Fibroblast of skin of abdomen (primary cell): ENCODE measurements around the gene TRAF3IP3.

Experiments
- DNase-seq: peaks from one replicate; pipeline ENCODE4 v3.0.0-alpha.2; 2013

Gene TRAF3IP3

DNA sequence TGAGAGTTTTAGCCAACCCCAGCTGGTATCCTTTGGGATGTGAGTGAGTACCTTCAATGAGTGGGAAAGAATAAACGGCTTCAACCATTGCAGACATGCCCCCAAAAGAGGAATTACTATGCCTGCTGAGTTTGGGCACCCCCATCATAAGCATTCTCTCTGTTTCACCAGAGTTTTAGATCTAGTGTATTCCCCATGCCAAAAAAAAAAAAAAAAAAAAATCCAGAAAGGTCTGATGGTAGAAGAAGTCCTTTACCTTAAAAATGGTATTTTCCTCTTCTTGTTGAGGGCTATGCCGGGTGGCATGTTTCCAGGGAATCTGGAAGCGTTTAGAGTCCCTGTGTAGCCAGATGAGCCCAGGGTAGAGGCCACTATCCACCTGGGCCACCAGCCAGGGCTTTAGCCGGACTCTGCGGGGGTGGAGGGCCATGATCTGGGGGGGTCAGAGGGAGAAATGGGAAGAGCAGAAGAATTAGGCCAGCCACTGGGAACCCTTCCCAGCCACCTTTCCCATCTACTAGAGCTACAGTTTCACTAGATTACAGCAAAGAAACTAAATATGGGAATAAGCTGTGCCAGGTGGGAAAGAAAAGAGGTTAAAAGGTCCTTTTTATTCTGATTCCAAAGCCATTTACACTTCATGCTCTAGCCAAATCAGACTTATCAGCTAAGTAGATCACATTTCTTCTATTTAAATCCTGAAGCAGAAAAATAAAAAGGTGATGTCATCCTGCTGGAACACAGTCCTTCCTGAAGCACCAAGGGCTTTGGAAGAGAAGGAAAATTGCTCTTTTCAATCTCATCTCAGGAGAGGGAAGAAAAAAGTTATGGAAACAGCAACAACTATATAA is 45.4 kb downstream of the TRAF3IP3 start:
- DNase-seq, result no peak

DNA sequence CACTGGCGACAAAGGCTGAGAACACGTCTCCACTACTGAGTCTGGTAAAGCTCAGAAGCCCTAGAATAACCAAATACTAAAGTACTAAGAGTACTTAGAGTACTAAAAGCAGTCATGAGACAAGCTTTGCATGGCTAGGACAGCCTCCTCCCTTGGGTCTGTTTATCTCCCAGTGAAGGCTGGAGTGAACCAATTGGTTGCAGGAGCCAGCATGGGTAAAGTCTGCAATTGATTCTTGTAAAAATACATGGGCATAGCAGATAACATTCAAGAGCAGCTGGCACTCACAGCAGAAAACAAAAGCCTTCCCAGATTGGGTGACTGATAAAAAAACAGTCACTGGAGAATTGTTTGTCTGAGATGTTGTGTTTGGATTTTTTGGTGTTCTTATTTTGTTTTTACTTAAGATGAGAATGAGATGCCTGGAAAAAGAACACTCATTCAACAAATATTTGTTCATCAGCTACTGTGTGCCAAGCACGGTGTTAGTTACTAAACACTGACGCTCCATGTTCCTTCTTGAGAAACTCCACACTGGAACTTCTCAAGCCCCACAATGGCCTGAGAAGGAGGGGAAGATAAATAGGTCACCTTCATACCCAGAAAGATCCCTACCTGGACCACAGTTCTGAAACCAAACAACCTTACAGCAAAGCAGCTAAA is 46.4 kb downstream of the TRAF3IP3 start:
- no peak for DNase-seq

DNA sequence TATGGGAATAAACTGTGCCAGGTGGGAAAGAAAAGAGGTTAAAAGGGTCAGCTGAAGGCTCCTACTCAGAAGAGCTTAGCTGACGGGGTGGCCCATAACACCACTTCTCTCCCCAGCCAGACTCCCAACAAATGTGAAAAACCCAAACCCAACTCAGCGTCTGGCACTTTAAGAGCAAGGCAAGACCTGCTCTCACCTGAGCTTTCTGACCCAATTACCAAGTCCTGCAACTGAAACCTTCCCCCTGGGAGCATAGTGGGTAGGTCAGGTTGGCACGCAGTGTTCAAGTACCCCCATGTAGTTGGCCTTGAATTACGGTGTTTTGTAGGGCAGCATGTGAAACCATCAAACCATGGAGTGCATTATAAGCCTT is 46.9 kb downstream of the TRAF3IP3 start:
- no peak for DNase-seq

DNA sequence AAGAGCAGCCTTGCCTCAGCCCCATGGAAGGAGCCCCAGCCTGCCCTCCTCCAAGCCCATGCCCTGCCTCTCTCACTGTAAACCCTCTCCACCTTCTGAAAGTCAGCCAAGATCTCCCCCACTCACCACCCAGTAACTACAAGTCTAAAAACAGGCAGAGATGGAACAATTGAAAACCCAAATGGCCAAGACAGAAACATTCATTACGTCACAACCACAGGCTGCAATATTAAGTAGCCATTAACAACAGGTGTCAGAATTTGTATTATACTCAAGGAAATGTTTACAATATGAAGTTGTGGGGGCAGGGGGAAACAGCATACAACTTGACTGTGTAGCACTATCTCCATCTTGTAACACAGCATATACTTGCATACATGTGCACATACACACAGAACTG is 47.7 kb downstream of the TRAF3IP3 start:
- no peak for DNase-seq

DNA sequence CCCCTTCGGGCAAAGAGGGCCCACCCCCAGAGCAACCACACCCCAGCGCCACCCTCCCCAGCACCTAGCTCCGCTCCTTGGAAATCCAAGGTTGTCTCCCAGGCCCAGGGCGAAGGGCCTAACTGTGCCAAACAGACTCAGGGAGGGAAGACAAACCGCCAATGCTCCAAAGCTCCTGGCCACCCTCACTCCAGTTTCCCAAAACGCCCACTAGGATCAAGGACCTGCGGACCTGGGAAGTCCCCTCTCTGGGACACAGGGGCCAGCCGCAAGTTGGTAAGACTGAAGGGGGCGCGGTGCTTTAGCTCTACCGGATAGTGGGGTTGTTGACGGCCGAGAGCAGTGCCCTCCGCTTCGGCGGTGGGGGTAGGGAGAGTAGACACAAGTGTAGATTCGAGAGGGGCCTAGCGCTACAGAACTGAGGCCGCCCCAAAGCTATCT is 49.5 kb downstream of the TRAF3IP3 start:
- DNase-seq, result no peak

DNA sequence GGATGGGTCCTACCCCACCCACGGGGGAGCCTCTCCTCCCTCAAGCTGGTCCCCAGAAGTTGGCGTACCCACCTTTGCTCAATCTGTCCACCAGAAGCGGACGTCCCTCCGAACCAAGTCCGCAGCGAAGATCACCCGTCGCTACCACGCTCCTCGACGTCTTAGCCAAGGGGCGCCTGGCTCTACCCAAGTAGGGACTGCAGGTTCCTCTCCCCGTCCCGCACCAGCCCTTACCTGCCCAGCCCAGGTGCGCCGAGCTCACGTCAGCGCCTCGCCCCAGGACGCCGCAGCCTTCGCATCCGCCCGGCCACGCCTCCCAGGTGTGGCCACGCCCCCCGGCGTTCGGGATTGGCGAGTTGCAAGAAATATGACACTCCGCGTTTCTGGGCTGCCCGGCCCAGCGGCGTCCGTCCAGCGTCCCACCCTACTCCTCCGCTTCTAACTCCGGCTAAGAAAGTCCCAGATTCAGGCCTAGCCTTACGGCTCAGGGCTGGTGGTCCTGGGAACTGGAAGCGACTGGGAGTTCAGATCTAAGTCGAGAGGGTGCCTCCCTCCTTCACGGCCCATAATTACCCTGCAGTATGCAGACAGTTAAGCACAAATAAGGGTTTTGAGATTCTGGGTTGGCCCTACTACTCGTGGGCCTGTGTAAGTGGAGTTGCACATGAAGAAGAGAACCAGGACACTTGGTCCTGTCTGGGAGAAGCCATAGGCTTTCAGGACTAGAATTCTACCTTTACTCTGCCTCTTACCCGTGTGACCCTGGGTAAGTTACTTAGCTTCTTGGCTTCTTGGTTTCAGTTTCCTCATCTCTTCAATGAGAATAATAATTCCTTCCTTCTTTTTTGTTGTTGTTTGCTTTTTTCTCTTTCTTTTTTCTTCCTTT is 50.3 kb downstream of the TRAF3IP3 start, which contains the start of gene IRF6:
Gene IRF6, minus strand, starts transcription at position 268 of the 886 bp plus-strand sequence. CDS start 4,729 bp downstream, outside the sequence.
- DNase-seq, result peak; percentile 68

DNA sequence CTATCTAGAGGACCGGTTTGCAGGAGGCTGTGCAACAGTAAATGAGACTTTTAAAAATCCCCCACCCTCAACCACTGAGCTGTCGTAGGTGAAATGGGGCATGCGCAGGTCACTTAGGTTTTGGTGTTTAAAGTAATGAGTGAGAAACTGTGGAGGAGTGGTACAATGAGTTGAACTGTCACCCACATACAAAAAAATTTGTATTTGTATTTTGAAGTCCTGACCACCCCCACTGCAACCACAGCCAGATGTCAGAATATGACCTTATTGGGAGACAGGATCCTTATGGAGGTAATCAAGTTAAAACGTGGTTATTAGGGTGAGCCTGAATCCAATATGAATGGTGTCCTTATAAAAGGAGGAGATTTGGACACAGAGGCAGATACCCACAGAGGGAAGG is 51.7 kb downstream of the TRAF3IP3 start:
- DNase-seq, result no peak

DNA sequence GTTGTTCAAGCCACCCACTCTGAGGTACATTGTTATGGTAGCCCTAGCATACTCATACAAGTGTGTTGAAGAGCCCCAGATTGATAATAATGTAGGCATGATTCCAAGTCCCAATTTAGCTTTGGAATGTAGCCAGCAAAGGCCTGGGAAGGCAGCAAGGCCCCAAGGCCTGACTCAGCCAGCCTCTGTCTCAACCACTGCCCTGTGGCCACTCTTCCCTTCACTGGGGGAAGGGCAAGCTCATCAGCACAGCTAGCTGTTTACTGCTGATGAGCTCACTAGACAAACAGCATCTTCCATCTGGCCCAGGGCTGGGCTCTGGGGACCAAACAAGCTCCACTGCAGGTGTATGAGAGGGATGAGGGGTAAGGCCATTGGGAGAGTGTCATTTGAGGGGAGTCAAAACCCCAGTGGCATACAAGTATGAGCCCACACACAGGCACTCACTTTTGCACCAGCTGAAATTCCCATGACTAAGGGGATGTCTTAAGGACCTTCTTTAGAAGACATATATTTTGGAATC is 52.3 kb downstream of the TRAF3IP3 start:
- DNase-seq, result peak; percentile 90

DNA sequence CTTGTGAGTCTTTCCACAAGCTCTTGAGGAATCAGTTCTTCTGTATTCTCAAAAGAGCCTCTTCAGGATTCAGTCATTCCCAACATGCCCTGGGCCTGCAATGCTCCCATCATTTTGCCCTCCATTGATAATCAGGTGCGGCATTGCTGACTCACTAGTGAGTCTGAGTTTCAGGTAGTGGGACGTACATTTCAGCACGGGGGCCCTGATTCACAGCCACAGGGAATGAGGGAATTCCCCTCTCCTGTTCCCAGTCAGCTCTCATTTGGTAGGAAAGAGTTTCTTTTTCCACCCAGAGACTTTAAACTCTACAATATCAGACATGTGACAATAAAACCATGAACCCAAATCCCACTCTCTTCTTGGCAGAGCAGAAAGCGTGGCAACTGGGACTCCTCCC is 53.8 kb downstream of the TRAF3IP3 start:
- DNase-seq, result no peak

DNA sequence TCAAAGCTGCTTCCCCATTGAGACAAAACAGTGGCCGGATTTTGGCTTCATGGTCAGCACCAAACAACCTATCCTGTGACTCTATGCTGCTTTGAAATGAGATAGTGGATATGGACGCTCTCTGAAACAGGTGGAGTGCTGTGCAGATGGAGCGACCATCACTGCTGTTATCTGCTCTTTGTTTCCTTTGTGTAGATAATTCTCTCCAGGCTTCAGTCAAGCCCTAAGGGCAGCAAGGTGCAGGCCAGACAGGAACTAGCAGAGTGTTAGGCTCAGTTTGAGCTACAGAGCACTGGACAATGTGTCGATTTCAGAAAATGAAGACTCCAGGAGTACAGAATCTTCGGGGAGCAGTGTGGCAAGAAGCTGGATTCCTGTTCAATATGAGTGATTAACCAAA is 54.9 kb downstream of the TRAF3IP3 start:
- DNase-seq, result no peak

DNA sequence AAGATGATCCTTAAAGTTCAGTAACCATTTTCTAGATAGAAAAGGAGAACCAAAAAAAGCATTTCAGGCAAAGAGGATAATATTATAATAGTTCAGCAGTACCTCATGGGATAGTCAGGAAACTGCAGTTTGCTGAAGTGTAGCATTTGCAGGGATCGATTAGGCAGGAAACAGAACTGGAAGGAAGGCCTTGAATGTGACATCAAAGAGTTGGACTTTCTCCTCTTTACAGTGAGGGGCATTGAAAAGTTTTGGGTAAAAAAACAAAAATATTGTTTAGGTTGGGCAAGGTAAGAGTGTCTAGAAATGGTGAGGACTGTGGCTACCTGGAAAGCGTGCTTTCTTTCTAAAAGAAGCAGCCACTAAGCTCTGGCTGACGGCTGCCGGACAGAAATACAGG is 58.0 kb downstream of the TRAF3IP3 start:
- DNase-seq, result no peak

DNA sequence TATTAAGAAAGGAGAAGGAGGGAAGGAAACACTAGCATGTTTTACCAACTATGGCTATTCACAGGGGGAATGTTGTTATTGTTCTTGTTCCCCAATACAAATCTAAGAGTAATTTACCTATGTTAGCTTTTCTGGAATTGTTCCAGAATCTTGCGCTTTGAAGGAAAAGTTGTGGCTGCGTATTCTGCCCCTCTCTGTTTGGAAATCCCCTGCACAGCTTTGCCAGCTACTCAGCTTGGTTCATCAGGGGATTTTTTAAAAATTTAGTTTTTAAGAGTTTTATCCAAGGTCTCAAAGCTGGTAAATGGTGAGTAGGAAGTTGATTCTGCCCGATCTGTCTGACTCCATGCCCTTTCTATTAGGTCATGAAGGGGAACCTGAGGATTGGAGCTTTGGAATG is 59.6 kb downstream of the TRAF3IP3 start:
- DNase-seq, result no peak

DNA sequence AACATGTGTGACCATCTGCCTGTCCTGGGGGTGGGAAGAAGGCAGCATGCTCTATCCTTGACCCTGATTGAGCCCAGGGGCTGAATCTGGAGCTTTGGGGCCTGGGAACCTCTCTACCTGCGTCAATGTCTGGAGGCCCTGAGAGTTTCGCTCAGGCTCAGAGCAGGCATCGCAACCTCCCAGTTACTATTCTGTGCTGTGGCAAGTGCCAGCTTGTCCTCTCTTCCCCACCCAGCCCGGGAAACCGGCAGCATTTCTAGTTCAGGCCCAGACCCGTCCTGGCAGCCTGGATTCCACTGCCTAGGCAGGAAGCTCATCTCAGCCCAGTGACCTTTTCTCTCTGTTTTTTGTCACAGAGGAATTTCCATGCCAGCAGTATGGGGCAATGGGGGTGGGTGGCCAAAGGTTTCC is 60.1 kb downstream of the TRAF3IP3 start:
- DNase-seq, result no peak

DNA sequence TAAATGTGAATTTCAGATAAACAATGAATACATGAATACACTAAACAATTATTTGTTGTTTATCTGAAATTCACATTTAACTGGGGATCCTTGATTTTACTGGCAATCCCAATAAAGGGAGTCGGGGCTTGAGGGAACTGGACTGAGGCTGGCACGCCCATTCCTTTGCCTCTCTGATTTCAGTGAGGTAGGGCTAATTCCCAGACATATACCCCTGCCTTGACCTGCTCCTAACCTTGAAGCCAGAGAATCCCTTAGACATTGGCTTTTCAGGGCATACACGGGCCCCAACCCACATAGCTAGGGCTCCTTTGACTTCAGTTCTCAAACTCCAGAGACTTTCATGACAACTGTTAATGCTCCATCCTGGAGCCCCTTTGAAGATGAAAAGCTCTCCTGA is 61.1 kb downstream of the TRAF3IP3 start:
- no peak for DNase-seq

DNA sequence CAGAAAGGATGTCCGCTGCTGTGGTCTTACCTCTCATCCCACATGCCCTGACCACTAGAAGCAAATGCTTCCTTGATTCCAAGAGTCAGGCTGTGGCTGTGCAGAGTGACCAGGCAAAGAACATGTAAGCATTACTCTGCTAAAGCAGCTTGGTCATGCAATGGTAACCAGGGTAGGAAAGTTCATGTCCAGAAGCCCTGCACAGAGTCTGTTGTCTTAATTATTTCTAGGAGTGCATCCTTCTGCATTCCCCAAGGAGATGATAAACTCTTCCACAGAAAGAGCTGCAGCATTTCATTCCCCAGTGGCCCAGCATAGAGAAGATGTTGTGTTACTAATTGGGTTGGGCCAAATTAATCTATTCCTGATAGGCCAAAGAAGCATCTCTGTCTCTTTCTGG is 61.8 kb downstream of the TRAF3IP3 start:
- DNase-seq, result no peak

DNA sequence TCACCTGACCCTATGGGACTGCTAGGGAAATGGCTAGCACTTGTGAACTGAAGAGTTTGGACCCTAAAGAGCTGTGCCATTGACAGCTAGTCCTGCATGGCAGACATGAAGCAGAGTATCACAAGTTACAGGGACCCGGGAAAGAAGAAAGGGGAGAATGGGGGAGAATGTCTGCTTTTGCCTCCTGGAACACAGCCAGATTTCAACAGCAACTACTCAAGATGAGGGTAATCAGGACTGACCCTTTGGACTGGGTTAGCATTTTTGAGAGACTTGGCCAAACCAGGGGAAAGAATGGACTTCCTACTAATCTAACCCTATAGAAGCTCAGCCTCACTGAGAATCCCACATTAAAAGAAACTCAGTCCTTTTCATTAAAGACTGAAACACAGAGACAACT is 63.2 kb downstream of the TRAF3IP3 start:
- DNase-seq, result no peak

DNA sequence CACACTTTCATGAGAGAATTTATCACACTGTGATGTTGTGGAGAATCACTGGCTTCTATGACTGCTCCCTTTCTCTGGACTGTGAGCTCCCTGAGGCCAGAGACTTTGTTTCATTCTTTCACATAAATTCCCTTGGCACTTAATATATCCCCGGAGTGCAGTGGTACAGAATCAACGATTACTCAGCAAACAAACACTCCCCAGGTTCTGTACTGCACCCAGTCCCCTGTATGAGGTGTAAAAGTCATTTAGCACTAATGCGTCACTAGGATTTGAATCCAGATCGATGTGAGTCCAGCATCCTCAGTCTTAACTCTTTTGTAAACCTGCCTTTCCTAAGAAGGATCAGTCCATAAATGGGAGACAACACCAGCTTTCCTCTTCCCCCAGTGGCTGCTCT is 65.1 kb downstream of the TRAF3IP3 start:
- no peak for DNase-seq

DNA sequence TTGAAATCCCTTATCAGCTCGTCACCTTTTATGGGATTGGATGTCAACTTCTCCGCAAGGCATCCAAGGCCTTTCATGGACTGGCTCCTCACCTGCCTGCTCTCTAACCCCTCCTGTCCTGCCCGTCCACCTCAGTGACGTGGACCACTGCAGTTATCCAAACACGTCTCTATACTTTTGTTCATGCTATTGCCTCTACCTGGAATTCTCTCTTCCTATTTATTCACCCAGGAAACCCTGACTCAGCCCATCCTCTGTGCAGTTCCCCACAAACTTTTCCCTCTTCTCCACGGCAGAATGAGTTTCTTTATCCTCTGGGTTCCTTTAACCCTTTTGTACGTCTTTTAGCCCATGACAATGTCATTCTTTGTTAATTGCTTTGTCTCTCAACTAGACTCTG is 66.9 kb downstream of the TRAF3IP3 start:
- DNase-seq, result no peak

DNA sequence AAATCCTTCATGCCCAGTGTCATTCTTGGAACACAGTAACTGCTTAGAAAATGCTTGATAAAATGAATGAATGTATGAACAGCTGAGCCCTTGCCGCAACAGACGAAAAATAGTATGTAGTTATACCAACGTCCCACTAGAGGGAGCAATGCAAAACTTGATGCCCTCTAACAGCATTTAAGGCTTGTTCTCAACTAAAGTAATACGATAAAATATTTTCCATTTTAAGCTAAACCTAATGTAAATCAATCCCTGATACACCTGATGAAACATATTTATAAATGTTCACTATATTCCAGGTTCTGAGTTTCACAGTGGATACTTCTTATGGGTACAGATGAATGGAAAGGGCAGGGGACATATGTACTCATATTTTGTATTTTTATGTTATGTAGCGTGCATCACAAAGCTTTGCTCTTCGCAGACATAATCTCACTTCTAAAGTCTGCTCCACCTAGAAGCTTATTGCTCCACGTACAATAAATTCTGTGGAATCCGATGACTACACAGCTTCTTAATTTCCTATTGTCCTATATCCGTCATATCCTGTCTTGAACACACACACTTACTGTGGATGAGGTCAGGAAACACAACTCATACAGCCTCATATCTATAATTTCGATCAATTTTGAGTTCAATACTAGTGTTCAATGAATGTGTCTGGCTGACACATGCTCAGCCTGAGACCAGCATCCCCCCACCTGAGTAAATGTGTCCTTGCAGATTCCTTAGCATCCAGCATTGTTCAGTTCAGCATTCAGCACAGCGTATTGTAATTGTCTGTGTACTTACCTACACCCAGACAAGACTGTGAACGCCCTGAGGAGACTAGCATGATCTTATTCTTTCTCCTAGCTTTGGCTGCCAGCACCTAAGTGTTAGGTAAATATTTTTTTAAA is 67.5 kb downstream of the TRAF3IP3 start:
- DNase-seq, result peak; percentile 80

DNA sequence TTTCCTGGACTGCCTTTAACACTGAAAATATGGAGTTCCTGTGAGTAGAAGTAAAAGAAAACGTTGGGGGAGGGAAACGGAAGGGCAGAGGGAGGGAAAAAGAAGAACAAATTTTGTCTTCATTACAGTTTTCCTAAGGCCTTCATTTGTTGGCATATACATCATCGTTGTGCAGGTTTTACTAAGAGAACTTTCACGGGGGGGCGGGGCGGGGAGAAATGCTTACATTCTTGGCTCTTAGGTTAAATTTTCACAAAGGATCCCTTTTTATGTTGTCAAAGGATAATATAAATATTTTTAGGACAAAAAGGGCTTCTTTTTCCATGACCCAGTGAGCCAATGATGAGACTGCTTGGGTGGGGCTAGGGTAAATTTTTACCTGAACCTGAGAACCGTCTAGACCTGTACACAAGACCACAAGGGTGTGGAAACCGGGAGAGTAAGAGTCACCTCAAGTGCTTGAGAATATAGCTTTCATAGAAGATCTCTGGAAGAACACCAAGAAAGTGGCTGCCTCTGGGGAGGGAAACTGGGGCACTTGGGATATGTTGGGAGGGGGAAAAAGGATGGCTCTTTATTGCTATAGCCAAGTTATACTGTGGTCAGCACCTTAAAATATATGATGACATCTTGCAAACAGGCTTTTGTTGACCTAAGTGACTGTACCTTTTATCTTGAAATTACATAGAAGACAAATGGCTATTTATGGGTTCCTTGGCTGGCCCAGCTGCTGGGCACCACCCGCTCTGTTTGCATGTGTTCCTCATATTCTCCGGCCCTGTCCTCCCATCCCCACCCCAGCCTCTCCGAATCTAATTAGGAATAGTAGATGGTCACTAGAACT is 70.0 kb downstream of the TRAF3IP3 start:
- DNase-seq, result no peak
